ENCODE measurements around the gene CHST15. TPM values are rescaled to one million over a fixed set of nuclear protein-coding genes. Genes with fewer than 3 reads are reported as not detected.

Gene CHST15
- polyA plus RNA-seq, 5 donors = 11.4 to 16.6 (median 14.5) TPM

GRCh38 chr10:123970207-123970926 is 123.0 kb downstream of the CHST15 start:
- DNase-seq = no peak

- peak; percentile 18 to 47 for DNase-seq
These were observed 125.7 kb downstream of the CHST15 start for GRCh38 chr10:123967626-123968243.

- no peak for DNase-seq
These were observed 126.5 kb downstream of the CHST15 start for GRCh38 chr10:123966896-123967231.

GRCh38 chr10:123965973-123966895 is 127.2 kb downstream of the CHST15 start:
- DNase-seq = no peak

- DNase-seq = no peak
These were observed 128.4 kb downstream of the CHST15 start for GRCh38 chr10:123964953-123965352.

GRCh38 chr10:123962756-123963530 is 130.5 kb downstream of the CHST15 start:
- no peak for DNase-seq

- DNase-seq = no peak
These were observed 135.2 kb downstream of the CHST15 start for GRCh38 chr10:123958241-123958640.

Other genes starting within 250 kb of the CHST15 start
- 1 to 10 TPM; 1.5 to 4.8 (median 2.2) TPM for gene CPXM2, start 201.8 kb downstream of the CHST15 start, polyA plus RNA-seq (ENCODE audit: insufficient read depth in 1 of 5, insufficient read length in 5 of 5, low replicate concordance in 1 of 5)

Measured in right lung (tissue), 5 donors.